Endothelial cell of umbilical vein (primary cell): Measurements from ENCODE around the gene GDNF. TPM values are rescaled to one million over a fixed set of nuclear protein-coding genes. Genes with fewer than 3 reads are reported as not detected.
A peak's percentile ranks its signal among the peaks of the same experiment; 100 is the strongest.

Experiments used
- BruUV-seq: library from RNA; stranded (reverse); fragments of 400-500 nt; replicated peaks from 2 replicates; lab custom pipeline; 2021; lab: Mats Ljungman, UMichigan
- CTCF ChIA-PET: fragments of 300-600, 350-600 bp; sonication (Branson Sonifier 250); formaldehyde crosslinking; loops from one replicate; lab custom pipeline; 2021; ENCODE audit warnings: antibody characterized with exemption, inconsistent platforms; lab: Charles Lee
- POLR2A ChIA-PET: fragments of 300-600, 350-600 bp; sonication (Branson Sonifier 250); formaldehyde crosslinking; loops from one replicate; lab custom pipeline; 2021; ENCODE audit warnings: antibody characterized with exemption, inconsistent platforms; lab: Charles Lee
- DNase-seq: peaks from one replicate; pipeline ENCODE4 v3.0.0-alpha.2; 2011; ENCODE audit warnings: low read depth, low spot score
- FAIRE-seq: peaks from 2 replicates; lab custom pipeline; 2011; peaks lifted over from hg19 to GRCh38; lab: Jason Lieb, UNC
- H2AFZ ChIP-seq: 2 replicates; pipeline ENCODE4 v1.6.0; 2012; ENCODE audit warnings: low read depth, low read length, control low read depth, inconsistent platforms
- H3K27ac ChIP-seq: 2 replicates; pipeline ENCODE4 v1.5.1; 2011; ENCODE audit warnings: low read depth, mild to moderate bottlenecking, control low read depth, low read length, moderate library complexity; ENCODE audit not compliant: insufficient read depth
- H3K27me3 ChIP-seq, 2 experiments: 2 replicates each; pipeline versions ENCODE4 v1.6.0 to v1.6.1; 2011; ENCODE audit warnings: low read length in 2 of 2, mixed read lengths in 1 of 2; ENCODE audit not compliant: control insufficient read depth in 2 of 2, insufficient read depth in 2 of 2
- H3K36me3 ChIP-seq, 2 experiments: 2 replicates in 1 of 2; 3 replicates in 1 of 2; pipeline ENCODE4 v1.5.1; 2011; ENCODE audit warnings: low read length in 2 of 2, mild to moderate bottlenecking in 1 of 2, moderate library complexity in 1 of 2; ENCODE audit not compliant: control insufficient read depth in 2 of 2, insufficient read depth in 2 of 2; ENCODE audit errors: extremely low read depth in 1 of 2
- H3K4me1 ChIP-seq: 3 replicates; pipeline ENCODE4 v1.5.1; 2011; ENCODE audit warnings: mild to moderate bottlenecking, low read length; ENCODE audit not compliant: control insufficient read depth, insufficient read depth; ENCODE audit errors: extremely low read depth
- H3K4me2 ChIP-seq: 2 replicates; pipeline ENCODE4 v1.6.1; 2011; ENCODE audit warnings: low read length, control low read depth, mixed read lengths; ENCODE audit not compliant: insufficient read depth
- H3K4me3 ChIP-seq, 3 experiments: fragments of 200-600 bp in 1 of 3; sonication (generic), shearing (Covaris generic) in 1 of 3; replicated peaks in 1 of 3; 2 replicates each; pipeline ENCODE4 v1.5.1; 2011 to 2016; ENCODE audit warnings: control low read depth in 3 of 3, low read length in 3 of 3, mild to moderate bottlenecking in 2 of 3, inconsistent platforms in 1 of 3, low read depth in 1 of 3, moderate library complexity in 1 of 3; ENCODE audit not compliant: insufficient read depth in 1 of 3
- H3K79me2 ChIP-seq: 2 replicates; pipeline ENCODE4 v1.6.0; 2012; ENCODE audit warnings: low read length, inconsistent platforms; ENCODE audit not compliant: control insufficient read depth, insufficient read depth
- H3K9ac ChIP-seq: replicated peaks from 2 replicates; pipeline ENCODE3; 2011; ENCODE audit warnings: low read length, control low read depth; ENCODE audit not compliant: insufficient read depth; ENCODE audit errors: extremely low read depth
- H3K9me1 ChIP-seq: replicated peaks from 3 replicates; pipeline ENCODE4 v1.6.0; 2011; ENCODE audit warnings: mild to moderate bottlenecking, low read length; ENCODE audit not compliant: control insufficient read depth, insufficient read depth; ENCODE audit errors: extremely low read depth
- H3K9me3 ChIP-seq: replicated peaks from 2 replicates; pipeline ENCODE4 v1.5.1; 2012; ENCODE audit warnings: low read length, inconsistent platforms; ENCODE audit not compliant: control insufficient read depth, insufficient read depth
- H4K20me1 ChIP-seq: replicated peaks from 2 replicates; pipeline ENCODE3; 2011; ENCODE audit warnings: mild to moderate bottlenecking, low read length; ENCODE audit not compliant: control insufficient read depth, insufficient read depth; ENCODE audit errors: extremely low read depth
- CTCF ChIP-seq, 2 donors: IDR thresholded peaks; 1 replicate in 1 of 2; 2 replicates in 1 of 2; pipeline ENCODE4 v1.5.1; 2011; ENCODE audit warnings: low read length in 2 of 2, mild to moderate bottlenecking in 2 of 2, moderate library complexity in 2 of 2, control low read depth in 1 of 2, inconsistent platforms in 1 of 2, low read depth in 1 of 2; ENCODE audit not compliant: insufficient read depth in 1 of 2; ENCODE audit errors: extremely low read depth in 1 of 2
- EZH2 ChIP-seq: IDR thresholded peaks from 2 replicates; pipeline ENCODE4 v1.6.1; 2012; ENCODE audit warnings: borderline replicate concordance, low read depth, mild to moderate bottlenecking, moderate library complexity, low read length, inconsistent platforms; ENCODE audit not compliant: severe bottlenecking
- GATA2 ChIP-seq: IDR thresholded peaks from 2 replicates; pipeline ENCODE4 v1.7.0; 2011; ENCODE audit warnings: low read depth, mild to moderate bottlenecking, moderate library complexity, mixed read lengths, low read length; ENCODE audit not compliant: insufficient read length, insufficient read depth
- JUN ChIP-seq: IDR thresholded peaks from 2 replicates; pipeline ENCODE4 v1.6.1; 2011; ENCODE audit warnings: borderline replicate concordance, low read depth; ENCODE audit not compliant: insufficient read length, insufficient read depth
- dilution Hi-C: fragments of 300-500 bp; cut with MboI; formaldehyde crosslinking; loops from one replicate; pipeline ENCODE4 v1.15.0; 2019; ENCODE audit warnings: low sequenced_read_pairs; ENCODE audit not compliant: extremely low pct_ligation_motif_present
- intact Hi-C: fragments of 100-400 bp; cut with micrococcal nuclease; formaldehyde crosslinking; loops from one replicate; pipeline ENCODE4 v1.10.0; 2022
- polyA plus RNA-seq, 4 experiments: library from polyadenylated mRNA; depleted of rRNA in 3 of 4; stranded (reverse) in 3 of 4; unstranded in 1 of 4; fragments of >200 nt; gene quantifications; 2 replicates each; pipeline versions ENCODE4 v1.2.1 to v1.2.3, GENCODE V29; 2011 to 2012; ENCODE audit warnings: missing spikeins in 1 of 4
- total RNA-seq: library from RNA; stranded (reverse); gene quantifications from 2 replicates; pipeline ENCODE4 v1.2.3, GENCODE V29; 2021

Gene GDNF
- total and polyA plus RNA-seq, 2 donors (not counting 3 experiments of a cell fraction or from before 2014, with no cell fraction given) = not detected

- Histone ChIP-seq H3K9me1 (no peaks in the 10 kb centered on the region), H3K4me2 (no peak overlapping the region), H2AFZ (no peak overlapping the region), H3K9me3 (no peaks in the 10 kb centered on the region), H4K20me1 (no peaks in the 10 kb centered on the region), H3K27me3 (peaks cover 81 to 94% of the 10 kb centered on the region in 2 experiments), H3K9ac (no peak overlapping the region), H3K4me1 (peaks cover 24% of the 10 kb centered on the region), H3K27ac (no peak overlapping the region), H3K79me2 (no peaks in the 10 kb centered on the region), H3K36me3 (no peaks in the 10 kb centered on the region), H3K4me3 (no peak overlapping the region)
- TF ChIP-seq JUN = no peak
- peak; percentile 85 for TF ChIP-seq EZH2
- CTCF ChIA-PET = interaction anchor here (1.8 to 1.9 kb wide), 2 partner anchors 353 to 426 kb away, joined by 7 to 8 read pairs; no protein-coding TSS in a partner anchor
- POLR2A ChIA-PET = no interaction called here
- DNase-seq = no peak
- intact Hi-C loops = loop anchor here (1.0 to 5.0 kb wide), 2 partner anchors 122 to 426 kb away; no protein-coding TSS in a partner anchor
- no TSS peak for BruUV-seq
- FAIRE-seq = no peak
- dilution Hi-C loops = no loop called here
These were observed 904 bp downstream of the GDNF start for GRCh38 chr5:37838933-37839341.

GRCh38 chr5:37838152-37838932, 1.5 kb downstream of the GDNF start:
- no peak overlapping the region for H3K4me3 ChIP-seq
- H3K9me1 ChIP-seq = no peaks in the 10 kb centered on the region
- no peak overlapping the region for H3K9ac ChIP-seq
- no peaks in the 10 kb centered on the region for H3K79me2 ChIP-seq
- dilution Hi-C loops (no loop called here), intact Hi-C loops (loop anchor here (1.0 to 5.0 kb wide), 2 partner anchors 121 to 425 kb away; no protein-coding TSS in a partner anchor)
- ChIA-PET POLR2A (no interaction called here), CTCF (interaction anchor here (1.8 to 1.9 kb wide), 2 partner anchors 354 to 425 kb away, joined by 7 to 8 read pairs; no protein-coding TSS in a partner anchor)
- FAIRE-seq (peak; percentile 70), DNase-seq (peak; percentile 22)
- no peak overlapping the region for H2AFZ ChIP-seq
- H4K20me1 ChIP-seq = no peaks in the 10 kb centered on the region
- H3K36me3 ChIP-seq = no peaks in the 10 kb centered on the region
- H3K4me2 ChIP-seq = peak overlapping the region; percentile 39
- BruUV-seq = no TSS peak
- no peaks in the 10 kb centered on the region for H3K9me3 ChIP-seq
- TF ChIP-seq EZH2 (peak; percentile 25), CTCF (IDR thresholded peaks at IDR 0.05; ENCODE audit: extremely low read depth in 1 of 2, insufficient read depth in 1 of 2, low read depth in 1 of 2, low read length in 2 of 2) (peak in 1 of 2 donors; percentile 28), GATA2 (no peak)
- H3K27me3 ChIP-seq = peaks cover 82 to 94% of the 10 kb centered on the region in 2 experiments
- no peak overlapping the region for H3K27ac ChIP-seq
- H3K4me1 ChIP-seq = peaks cover 24% of the 10 kb centered on the region
